ENCODE results near the gene DCAF12L1.

DCAF12L1 gene

GRCh38 chrX:126552313-126553022, at the start of gene DCAF12L1:
Gene DCAF12L1 (minus strand): TSS chrX:126552814. CDS start chrX:126552608, 206 bp downstream.
- no peak for DNase-seq

DNA sequence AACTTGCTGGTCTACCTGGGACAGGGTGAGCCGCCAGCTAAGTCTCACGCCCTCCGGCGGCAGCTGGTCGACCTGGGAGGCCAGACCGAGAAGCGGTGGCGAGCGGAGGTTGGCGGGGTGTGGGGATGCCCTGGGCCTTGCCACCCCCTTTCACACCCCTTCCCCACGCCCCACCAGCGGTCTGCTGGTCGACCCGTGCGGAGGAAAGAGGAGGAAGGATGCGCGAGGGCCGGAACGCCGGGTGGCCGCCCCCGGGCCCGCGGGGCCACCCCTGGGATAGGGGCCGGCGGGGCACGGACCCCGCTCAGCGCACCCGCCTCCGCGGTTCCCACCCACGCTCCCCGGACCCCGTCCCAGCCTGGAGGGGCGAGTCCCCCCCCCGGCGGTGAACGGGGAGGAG, 28.3 kb upstream of the DCAF12L1 start:
- no peak for DNase-seq

DNA sequence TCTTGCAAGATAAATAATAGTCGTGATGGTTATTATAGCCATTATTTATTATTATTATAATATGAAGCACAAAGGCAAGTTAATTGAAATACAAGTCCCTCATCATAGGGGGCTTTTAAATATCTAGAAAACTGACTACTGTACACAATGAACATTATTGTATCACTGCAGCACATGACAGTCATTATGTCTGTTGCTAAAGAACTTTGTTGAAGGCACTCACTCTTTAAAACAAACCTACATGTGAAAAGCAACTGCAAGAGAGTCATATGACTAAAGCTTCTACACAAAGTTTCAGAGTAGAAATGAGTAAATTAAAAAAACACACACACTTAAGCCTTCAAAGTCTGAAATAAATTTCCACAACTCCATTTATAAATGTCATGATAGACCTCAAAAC, 23.3 kb upstream of the DCAF12L1 start:
- DNase-seq, result no peak

- no peak for DNase-seq
Observed at GRCh38 chrX:126557151-126557550, 4.5 kb upstream of the DCAF12L1 start.

DNA sequence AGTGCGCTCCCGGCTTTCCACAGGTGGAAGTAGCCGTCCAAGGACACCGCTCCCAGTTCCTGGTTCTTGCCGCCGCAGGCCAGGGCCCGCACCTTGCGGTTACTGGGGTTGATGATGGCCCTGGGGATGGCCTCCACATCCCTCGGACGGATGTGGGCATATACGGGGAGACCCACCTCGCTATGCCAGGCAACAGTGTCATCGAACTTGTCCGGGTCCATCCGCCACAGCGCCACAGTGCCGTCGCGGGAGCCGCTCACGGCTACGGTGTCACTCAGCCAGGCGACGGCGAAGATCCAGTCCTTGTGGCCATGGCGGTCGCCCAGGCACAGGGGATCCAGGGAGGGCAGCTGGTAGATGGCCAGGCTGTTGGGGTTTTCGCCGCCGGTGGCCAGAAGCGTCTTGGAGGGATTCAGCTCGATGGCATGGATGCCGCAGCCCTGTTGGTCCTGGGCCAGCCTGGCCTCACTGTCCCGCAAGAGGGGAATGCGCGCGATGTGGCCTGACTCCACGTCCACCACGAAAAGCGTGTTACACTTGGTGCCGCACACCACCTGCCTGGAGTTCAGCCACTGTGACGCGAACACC, 795 bp downstream of the DCAF12L1 start:
- no peak for DNase-seq

- no peak for DNase-seq
Observed at GRCh38 chrX:126551306-126551705, 1.3 kb downstream of the DCAF12L1 start.

- no peak for DNase-seq
Observed at GRCh38 chrX:126550816-126551215, 1.8 kb downstream of the DCAF12L1 start.

- no peak for DNase-seq
Observed at GRCh38 chrX:126509923-126510322, 42.7 kb downstream of the DCAF12L1 start.
